Activated CD8-positive, alpha-beta T cell treated with anti-CD3 and anti-CD28 coated beads for 36 hours (primary cell): ENCODE measurements around the gene CRYBA2. TPM values are rescaled to one million over a fixed set of nuclear protein-coding genes. Genes with fewer than 3 reads are reported as not detected.

Source experiments
- ATAC-seq: fragments of 200-7000 bp; cut with Tn5 transposase; one replicate; pipeline ENCODE4 v1.10.0; 2021; ENCODE audit warnings: mild to moderate bottlenecking, moderate library complexity
- CTCF ChIA-PET: fragments of 350-600 bp; sonication (Branson Sonifier 250); formaldehyde crosslinking; loops from one replicate; lab custom pipeline; 2021; ENCODE audit warnings: antibody characterized with exemption; lab: Charles Lee
- POLR2A ChIA-PET: fragments of 350-600 bp; sonication (Branson Sonifier 250); formaldehyde crosslinking; loops from one replicate; lab custom pipeline; 2021; ENCODE audit warnings: antibody characterized with exemption; lab: Charles Lee
- DNase-seq: peaks from one replicate; pipeline ENCODE4 v3.0.0-alpha.2; 2020
- H3K27ac Mint-ChIP-seq: one replicate; pipeline ENCODE4 v1.8.0; 2021; ENCODE audit warnings: mild to moderate bottlenecking, mixed read lengths
- H3K27me3 Mint-ChIP-seq: one replicate; pipeline ENCODE4 v1.8.0; 2021; ENCODE audit warnings: mixed read lengths
- H3K36me3 Mint-ChIP-seq: one replicate; pipeline ENCODE4 v1.8.0; 2021; ENCODE audit warnings: low read depth, mixed read lengths
- H3K4me1 Mint-ChIP-seq: one replicate; pipeline ENCODE4 v1.8.0; 2021; ENCODE audit warnings: low read depth, mixed read lengths
- H3K4me3 Mint-ChIP-seq: one replicate; pipeline ENCODE4 v1.8.0; 2021; ENCODE audit warnings: mild to moderate bottlenecking, moderate library complexity, mixed read lengths
- H3K9me3 Mint-ChIP-seq: one replicate; pipeline ENCODE4 v1.8.0; 2021; ENCODE audit warnings: mixed read lengths
- intact Hi-C: fragments of 100-400 bp; cut with micrococcal nuclease; formaldehyde crosslinking; loops from one replicate; pipeline ENCODE4 v1.10.0; 2022
- total RNA-seq, 2 experiments: library from RNA; stranded (reverse); gene quantifications; one replicate each; pipeline ENCODE4 v1.2.3, GENCODE V29; 2021
- TF ChIP-seq, protein P1 (sequence below): fragments of 200-600 bp; IDR thresholded peaks from one replicate; pipeline ENCODE4 v1.8.0; 2022; ENCODE audit warnings: antibody characterized with exemption, mild to moderate bottlenecking

CRYBA2 gene
- total RNA-seq, 2 experiments from 2014 or later, result not detected

DNA sequence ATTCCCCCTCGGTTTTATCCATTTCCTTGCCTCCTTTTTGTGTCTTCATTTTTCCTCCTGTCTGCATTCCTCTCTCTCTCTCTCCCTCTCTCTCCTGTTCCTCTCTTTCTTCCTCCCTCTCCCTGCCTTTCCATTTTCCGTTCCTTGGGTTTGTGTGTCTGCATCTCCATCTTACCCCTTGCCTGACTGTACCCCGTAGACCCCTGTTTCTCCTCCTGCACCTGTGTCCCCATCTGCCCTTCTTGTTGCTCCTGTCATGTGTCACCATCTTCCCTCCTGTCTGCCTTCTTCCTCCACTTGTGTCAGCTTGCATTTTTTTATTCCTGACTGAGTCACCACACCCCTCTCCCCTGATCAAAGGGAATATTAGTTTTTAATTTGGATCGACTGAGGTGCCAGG is 32.0 kb downstream of the CRYBA2 start:
- no peak overlapping the region for H3K4me3 Mint-ChIP-seq

DNA sequence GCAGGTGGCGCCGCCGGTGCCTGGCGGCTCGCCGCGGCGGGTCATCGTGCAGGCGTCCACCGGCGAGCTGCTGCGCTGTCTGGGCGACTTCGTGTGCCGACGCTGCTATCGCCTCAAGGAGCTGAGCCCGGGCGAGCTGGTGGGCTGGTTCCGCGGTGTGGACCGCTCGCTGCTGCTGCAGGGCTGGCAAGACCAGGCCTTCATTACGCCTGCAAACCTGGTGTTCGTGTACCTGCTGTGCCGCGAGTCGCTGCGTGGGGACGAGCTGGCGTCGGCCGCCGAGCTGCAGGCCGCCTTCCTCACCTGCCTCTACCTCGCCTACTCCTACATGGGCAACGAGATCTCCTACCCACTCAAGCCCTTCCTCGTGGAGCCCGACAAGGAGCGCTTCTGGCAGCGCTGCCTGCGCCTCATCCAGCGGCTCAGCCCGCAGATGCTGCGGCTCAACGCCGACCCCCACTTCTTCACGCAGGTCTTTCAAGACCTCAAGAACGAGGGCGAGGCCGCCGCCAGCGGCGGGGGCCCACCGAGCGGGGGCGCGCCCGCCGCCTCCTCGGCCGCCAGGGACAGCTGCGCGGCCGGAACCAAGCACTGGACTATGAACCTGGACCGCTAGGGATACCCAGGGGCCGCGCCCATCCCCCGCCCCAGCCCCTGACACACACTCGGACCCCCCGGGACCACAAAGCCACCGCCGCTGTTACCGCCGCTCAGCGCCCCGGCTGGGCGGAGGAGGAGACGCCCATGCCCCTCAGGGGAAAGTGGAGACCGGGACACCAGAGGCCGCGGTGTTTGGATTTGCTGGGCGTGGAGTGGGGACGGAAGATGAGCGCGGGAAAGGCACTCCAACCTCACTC is 32.7 kb downstream of the CRYBA2 start:
- intact Hi-C loops, result no loop called here
- H3K4me1 Mint-ChIP-seq, result peaks cover 17% of the 10 kb centered on the region
- no peak for DNase-seq

More for the DNA sequence above, 32.0 kb downstream of the CRYBA2 start:
- Mint-ChIP-seq H3K36me3 (peaks cover 2% of the 10 kb centered on the region), H3K4me1 (peaks cover 17% of the 10 kb centered on the region), H3K27ac (no peak overlapping the region), H3K27me3 (peaks cover 79% of the 10 kb centered on the region), H3K9me3 (no peaks in the 10 kb centered on the region)
- DNase-seq, result no peak
- ChIA-PET CTCF (interaction anchor here (2.3 kb wide), 1 partner anchor 41 kb away, joined by 5 read pairs; no protein-coding TSS in a partner anchor), POLR2A (no interaction called here)
- ATAC-seq, result no peak
- intact Hi-C loops, result no loop called here
- TF ChIP-seq, protein P1, sequence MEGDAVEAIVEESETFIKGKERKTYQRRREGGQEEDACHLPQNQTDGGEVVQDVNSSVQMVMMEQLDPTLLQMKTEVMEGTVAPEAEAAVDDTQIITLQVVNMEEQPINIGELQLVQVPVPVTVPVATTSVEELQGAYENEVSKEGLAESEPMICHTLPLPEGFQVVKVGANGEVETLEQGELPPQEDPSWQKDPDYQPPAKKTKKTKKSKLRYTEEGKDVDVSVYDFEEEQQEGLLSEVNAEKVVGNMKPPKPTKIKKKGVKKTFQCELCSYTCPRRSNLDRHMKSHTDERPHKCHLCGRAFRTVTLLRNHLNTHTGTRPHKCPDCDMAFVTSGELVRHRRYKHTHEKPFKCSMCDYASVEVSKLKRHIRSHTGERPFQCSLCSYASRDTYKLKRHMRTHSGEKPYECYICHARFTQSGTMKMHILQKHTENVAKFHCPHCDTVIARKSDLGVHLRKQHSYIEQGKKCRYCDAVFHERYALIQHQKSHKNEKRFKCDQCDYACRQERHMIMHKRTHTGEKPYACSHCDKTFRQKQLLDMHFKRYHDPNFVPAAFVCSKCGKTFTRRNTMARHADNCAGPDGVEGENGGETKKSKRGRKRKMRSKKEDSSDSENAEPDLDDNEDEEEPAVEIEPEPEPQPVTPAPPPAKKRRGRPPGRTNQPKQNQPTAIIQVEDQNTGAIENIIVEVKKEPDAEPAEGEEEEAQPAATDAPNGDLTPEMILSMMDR, result no peak

DNA sequence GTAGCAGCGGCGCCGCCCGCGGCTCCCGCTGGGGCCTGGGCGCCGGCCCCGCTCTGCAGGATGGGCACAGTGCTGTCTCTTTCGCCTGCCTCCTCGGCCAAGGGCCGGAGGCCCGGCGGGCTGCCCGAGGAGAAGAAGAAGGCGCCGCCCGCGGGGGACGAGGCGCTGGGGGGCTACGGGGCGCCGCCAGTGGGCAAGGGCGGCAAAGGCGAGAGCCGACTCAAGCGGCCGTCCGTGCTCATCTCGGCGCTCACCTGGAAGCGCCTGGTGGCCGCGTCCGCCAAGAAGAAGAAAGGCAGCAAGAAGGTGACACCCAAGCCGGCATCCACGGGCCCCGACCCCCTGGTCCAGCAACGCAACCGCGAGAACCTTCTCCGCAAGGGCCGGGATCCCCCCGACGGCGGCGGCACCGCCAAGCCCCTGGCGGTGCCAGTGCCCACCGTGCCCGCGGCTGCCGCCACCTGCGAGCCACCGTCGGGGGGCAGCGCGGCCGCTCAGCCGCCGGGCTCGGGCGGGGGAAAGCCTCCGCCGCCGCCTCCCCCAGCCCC is 33.4 kb downstream of the CRYBA2 start:
- no peak overlapping the region for H3K27ac Mint-ChIP-seq
- DNase-seq, result no peak
- H3K4me3 Mint-ChIP-seq, result no peak overlapping the region
- H3K4me1 Mint-ChIP-seq, result peaks cover 17% of the 10 kb centered on the region
- H3K36me3 Mint-ChIP-seq, result peaks cover 2% of the 10 kb centered on the region
- TF ChIP-seq, protein P1, result no peak
- ChIA-PET CTCF (interaction anchor here (0.9 to 2.2 kb wide), 5 partner anchors 18 to 83 kb away, joined by 3 to 8 read pairs (median 6); no protein-coding TSS in a partner anchor), POLR2A (interaction anchor here (0.7 to 1.0 kb wide), 2 partner anchors 13 to 280 kb away, joined by 3 read pairs; no protein-coding TSS in a partner anchor)
- no peak for ATAC-seq
- intact Hi-C loops, result no loop called here
- H3K27me3 Mint-ChIP-seq, result peaks cover 76% of the 10 kb centered on the region
- no peaks in the 10 kb centered on the region for H3K9me3 Mint-ChIP-seq

More for the DNA sequence above, 32.7 kb downstream of the CRYBA2 start:
- Mint-ChIP-seq H3K27me3 (peaks cover 75% of the 10 kb centered on the region), H3K9me3 (no peaks in the 10 kb centered on the region), H3K27ac (no peak overlapping the region), H3K4me3 (peak overlapping the region; percentile 21), H3K36me3 (peaks cover 2% of the 10 kb centered on the region)
- ChIA-PET POLR2A (no interaction called here), CTCF (interaction anchor here (0.7 kb wide), 1 partner anchor 113 kb away, joined by 3 read pairs; no protein-coding TSS in a partner anchor)
- no peak for ATAC-seq
- TF ChIP-seq, protein P1, result no peak

DNA sequence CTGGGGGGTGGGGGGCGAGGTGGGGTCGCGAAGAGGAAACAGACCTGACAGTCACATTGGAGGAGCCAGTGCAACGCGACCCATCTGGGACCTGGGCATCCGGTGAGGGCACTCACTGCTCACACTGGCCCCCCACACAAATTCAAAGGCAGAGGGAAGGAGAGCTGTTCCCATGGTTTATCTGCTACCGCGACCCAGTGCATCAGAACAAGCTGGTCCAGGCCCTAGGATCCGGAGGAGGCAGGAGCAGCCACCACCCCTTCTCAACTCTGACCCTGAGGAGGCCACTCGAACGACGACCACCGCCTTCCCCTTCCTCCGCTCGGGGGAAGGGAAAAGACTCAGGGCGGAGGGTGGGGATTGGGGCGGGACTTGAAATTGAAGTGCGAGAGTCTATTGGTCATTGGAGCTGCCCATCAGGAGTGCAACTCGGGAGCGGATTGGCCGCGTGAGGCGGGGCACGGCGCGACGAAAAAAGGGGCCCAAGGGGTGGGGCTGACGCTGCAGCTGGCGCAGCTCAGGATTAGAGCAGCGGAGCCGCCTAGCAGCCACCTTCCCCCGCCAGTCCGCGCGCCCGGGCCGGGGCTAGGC is 34.0 kb downstream of the CRYBA2 start, which contains the start of gene CDK5R2:
TSS of gene CDK5R2 (plus strand) at position 526 of the 591 bp plus-strand sequence. CDS start 155 bp downstream, outside the sequence.
- DNase-seq (peak; percentile 89), ATAC-seq (peak; percentile 99)
- Mint-ChIP-seq H3K27ac (no peak within 1 kb of the TSS), H3K4me1 (peaks cover 17% of the 10 kb centered on the region), H3K36me3 (peaks cover 2% of the 10 kb centered on the region), H3K27me3 (peaks cover 74% of the 10 kb centered on the region), H3K9me3 (no peaks in the 10 kb centered on the region), H3K4me3 (peak within 1 kb of the TSS; percentile 29)
- ChIA-PET POLR2A (interaction anchor here (0.7 to 1.0 kb wide), 2 partner anchors 13 to 279 kb away, joined by 3 read pairs; no protein-coding TSS in a partner anchor), CTCF (interaction anchor here (0.9 to 2.2 kb wide), 7 partner anchors 19 to 83 kb away, joined by 3 to 8 read pairs (median 6); no protein-coding TSS in a partner anchor)
- TF ChIP-seq, protein P1, result no peak
- intact Hi-C loops, result no loop called here
